ENCODE results near the gene ERBB2.

Gene ERBB2

GRCh38 chr17:39699818-39700147 lies at the start of gene ERBB2:
Gene ERBB2 (plus strand): TSS chr17:39700064. CDS start chr17:39700239, 175 bp downstream.
- no peak for DNase-seq

GRCh38 chr17:39650121-39650579 lies 49.7 kb upstream of the ERBB2 start:
- no peak for DNase-seq

- no peak for DNase-seq
Measured at GRCh38 chr17:39651923-39652586, 47.8 kb upstream of the ERBB2 start.

- no peak for DNase-seq
Measured at GRCh38 chr17:39652587-39653315, 47.1 kb upstream of the ERBB2 start.

- DNase-seq = no peak
Measured at GRCh38 chr17:39653316-39653661, 46.6 kb upstream of the ERBB2 start.

- peak; percentile 64 for DNase-seq
Measured at GRCh38 chr17:39653662-39654331, 46.1 kb upstream of the ERBB2 start.

- no peak for DNase-seq
Measured at GRCh38 chr17:39655105-39655504, 44.8 kb upstream of the ERBB2 start.

- no peak for DNase-seq
Measured at GRCh38 chr17:39658346-39658745, 41.5 kb upstream of the ERBB2 start.

GRCh38 chr17:39658760-39659159 lies 41.1 kb upstream of the ERBB2 start:
- no peak for DNase-seq

GRCh38 chr17:39659279-39660010 lies 40.4 kb upstream of the ERBB2 start:
- DNase-seq = no peak

GRCh38 chr17:39660011-39660360 lies 39.9 kb upstream of the ERBB2 start:
- DNase-seq = no peak

- DNase-seq = no peak
Measured at GRCh38 chr17:39660397-39661385, 39.2 kb upstream of the ERBB2 start.

GRCh38 chr17:39661744-39662541 lies 37.9 kb upstream of the ERBB2 start:
- DNase-seq = no peak

- DNase-seq = no peak
Measured at GRCh38 chr17:39662551-39663339, 37.1 kb upstream of the ERBB2 start.

- DNase-seq = no peak
Measured at GRCh38 chr17:39663340-39663687, 36.5 kb upstream of the ERBB2 start.

GRCh38 chr17:39663688-39664580 lies 35.9 kb upstream of the ERBB2 start:
- DNase-seq = no peak

GRCh38 chr17:39664581-39665561 lies 35.0 kb upstream of the ERBB2 start, which contains the start of gene TCAP:
Gene TCAP (plus strand): TSS chr17:39665349. CDS start chr17:39665360, 11 bp downstream.
- no peak for DNase-seq

GRCh38 chr17:39665642-39666224 lies 34.1 kb upstream of the ERBB2 start:
- DNase-seq = peak; percentile 21
